Gastroesophageal sphincter (tissue), 3 donors: ENCODE results near the gene FAM117A.

ENCODE experiments used
- POLR2A ChIP-seq, 2 donors: fragments of 450-650 bp; IDR thresholded peaks; one replicate each; pipeline ENCODE4 v1.6.1; 2017; ENCODE audit warnings: antibody characterized with exemption in 2 of 2, mild to moderate bottlenecking in 2 of 2, moderate library complexity in 1 of 2
- TF ChIP-seq, protein P1 (sequence below), 4 experiments: fragments of 200-600 bp in 2 of 4; fragments of 450-650 bp in 2 of 4; sonication (generic) in 1 of 4; IDR thresholded peaks; one replicate each; pipeline ENCODE4 v1.5.1; 2017 to 2019; ENCODE audit warnings: antibody characterized with exemption in 4 of 4, mild to moderate bottlenecking in 2 of 4, moderate library complexity in 2 of 4

DNA sequence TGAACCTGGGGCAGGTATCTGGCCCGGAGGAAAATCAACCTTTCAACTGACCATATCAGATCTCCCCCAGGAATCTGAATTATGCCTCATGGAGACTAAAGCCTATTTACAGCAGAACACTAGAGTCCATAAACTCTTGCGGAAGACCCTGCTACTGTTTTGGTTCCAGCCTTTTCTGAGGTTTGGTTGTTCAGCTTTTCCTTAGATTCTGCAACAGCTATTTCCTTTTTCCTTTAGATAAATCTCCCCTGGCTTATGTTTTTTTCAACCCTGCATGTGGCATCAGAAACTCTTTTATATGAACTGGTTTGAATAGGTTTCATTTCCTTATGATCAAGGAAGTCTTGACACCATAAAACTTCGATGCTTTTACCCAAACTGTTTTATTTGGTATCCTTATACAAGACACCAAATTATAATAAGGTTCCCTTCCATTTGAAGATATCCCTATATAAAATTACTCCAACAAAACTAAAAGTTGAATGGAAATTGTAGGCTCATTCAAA is 99.2 kb downstream of the FAM117A start:
- TF ChIP-seq, protein P1, sequence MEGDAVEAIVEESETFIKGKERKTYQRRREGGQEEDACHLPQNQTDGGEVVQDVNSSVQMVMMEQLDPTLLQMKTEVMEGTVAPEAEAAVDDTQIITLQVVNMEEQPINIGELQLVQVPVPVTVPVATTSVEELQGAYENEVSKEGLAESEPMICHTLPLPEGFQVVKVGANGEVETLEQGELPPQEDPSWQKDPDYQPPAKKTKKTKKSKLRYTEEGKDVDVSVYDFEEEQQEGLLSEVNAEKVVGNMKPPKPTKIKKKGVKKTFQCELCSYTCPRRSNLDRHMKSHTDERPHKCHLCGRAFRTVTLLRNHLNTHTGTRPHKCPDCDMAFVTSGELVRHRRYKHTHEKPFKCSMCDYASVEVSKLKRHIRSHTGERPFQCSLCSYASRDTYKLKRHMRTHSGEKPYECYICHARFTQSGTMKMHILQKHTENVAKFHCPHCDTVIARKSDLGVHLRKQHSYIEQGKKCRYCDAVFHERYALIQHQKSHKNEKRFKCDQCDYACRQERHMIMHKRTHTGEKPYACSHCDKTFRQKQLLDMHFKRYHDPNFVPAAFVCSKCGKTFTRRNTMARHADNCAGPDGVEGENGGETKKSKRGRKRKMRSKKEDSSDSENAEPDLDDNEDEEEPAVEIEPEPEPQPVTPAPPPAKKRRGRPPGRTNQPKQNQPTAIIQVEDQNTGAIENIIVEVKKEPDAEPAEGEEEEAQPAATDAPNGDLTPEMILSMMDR (IDR thresholded peaks at IDR 0.05): no peak
- no peak for TF ChIP-seq POLR2A (IDR thresholded peaks at IDR 0.05)
